ENCODE data around the gene DTX1.

DNA sequence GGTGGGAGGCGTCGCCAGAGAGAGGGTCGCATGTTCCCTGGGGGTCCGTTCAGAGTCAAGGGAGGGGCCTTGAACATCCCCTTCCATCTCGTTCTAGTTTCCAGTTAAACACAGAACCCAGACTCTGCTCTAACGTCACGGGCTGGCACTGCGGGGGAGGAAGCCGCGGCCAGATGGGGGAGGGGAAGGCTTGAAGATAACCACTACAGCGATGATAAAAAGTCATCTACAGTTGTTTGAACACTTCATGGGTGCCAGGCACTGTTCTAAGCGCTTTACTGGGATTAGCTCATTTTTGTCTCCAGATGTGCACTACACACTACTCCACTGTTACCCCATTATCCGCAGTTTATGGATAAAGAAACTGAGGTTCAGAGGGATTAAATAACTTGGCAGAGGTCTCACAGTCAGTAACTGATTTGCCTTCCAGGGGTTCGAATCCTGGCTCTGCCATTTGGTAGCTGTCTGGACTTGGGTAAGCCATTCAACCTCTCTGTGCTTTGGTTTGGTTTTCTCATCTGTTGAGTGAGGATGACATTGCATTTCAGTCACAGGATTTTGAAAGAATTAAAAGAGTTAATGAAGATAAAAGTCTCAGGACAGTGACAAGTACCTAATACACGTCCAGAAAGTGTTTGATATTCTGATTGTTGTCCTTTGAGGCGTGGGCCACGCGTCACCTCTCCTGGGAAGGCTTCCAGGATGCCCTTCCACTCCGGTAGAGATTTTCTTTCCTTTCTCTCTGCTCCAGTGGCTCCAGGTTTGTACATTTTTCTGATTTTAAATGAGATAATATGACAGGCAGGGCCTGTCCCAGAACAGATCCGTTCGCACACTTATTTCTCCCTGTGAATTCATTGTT lies 79.8 kb downstream of the DTX1 start:
- TF ChIP-seq, protein P1, sequence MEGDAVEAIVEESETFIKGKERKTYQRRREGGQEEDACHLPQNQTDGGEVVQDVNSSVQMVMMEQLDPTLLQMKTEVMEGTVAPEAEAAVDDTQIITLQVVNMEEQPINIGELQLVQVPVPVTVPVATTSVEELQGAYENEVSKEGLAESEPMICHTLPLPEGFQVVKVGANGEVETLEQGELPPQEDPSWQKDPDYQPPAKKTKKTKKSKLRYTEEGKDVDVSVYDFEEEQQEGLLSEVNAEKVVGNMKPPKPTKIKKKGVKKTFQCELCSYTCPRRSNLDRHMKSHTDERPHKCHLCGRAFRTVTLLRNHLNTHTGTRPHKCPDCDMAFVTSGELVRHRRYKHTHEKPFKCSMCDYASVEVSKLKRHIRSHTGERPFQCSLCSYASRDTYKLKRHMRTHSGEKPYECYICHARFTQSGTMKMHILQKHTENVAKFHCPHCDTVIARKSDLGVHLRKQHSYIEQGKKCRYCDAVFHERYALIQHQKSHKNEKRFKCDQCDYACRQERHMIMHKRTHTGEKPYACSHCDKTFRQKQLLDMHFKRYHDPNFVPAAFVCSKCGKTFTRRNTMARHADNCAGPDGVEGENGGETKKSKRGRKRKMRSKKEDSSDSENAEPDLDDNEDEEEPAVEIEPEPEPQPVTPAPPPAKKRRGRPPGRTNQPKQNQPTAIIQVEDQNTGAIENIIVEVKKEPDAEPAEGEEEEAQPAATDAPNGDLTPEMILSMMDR (IDR thresholded peaks at IDR 0.05), result no peak
- TF ChIP-seq POLR2A (IDR thresholded peaks at IDR 0.05), result no peak

All from uterus (tissue), 2 donors.